ENCODE data around the gene DNMT3A.

GRCh38 chr2:25219621-25220020 lies 122.1 kb downstream of the DNMT3A start:
- TF ChIP-seq POLR2AphosphoS5 (IDR thresholded peaks at IDR 0.05) = no peak
- TF ChIP-seq CTCF (IDR thresholded peaks at IDR 0.05 in 8 of 11, conservative IDR thresholded peaks at IDR 0.05 in 3 of 11) = no peak
- no peak for TF ChIP-seq POLR2A (IDR thresholded peaks at IDR 0.05)
